Measurements from ENCODE around the gene C4BPB.

Gene C4BPB

DNA sequence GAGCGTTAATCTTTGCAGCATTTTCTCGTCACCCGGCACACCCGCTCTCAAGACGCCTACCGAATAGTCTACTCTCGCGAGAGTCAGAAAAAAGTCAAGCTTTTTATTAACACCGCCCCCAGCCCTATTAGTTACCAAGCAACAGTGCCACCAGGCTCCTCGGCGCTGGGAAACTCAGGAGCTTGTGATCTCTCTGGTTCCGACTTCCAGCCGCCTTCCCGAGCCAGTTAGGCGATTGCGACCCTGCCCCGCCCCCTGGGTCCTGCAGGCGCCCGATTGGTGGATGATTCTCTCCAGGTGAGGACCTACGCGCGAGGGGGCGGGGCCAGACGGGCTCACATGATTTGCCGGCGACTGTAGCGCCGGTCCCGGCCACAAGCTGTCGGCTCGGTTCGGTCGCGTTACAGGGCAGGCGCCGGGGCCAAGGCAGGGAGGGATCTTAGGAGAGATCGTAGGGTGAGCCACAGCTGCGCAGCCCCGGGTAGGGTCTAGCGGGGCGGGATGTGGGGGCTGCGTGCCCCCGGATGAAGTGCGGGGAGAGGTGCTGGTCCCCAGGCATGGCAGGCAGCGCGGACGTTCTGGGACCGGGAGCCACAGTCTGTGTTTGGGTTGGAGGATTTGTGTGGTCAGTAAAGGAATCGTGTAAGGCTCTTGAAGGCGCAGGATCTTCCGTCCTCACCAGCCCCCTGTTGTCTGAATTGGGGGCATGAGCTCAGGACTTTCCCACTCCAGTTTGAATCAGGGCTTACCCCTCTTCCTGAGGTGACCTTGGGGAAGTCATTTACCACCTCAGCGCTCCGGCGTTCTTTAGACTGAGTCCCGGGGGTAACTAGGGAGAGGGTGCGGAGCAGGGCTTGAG lies 35.5 kb upstream of the C4BPB start, which contains the start of gene PFKFB2:
Gene PFKFB2, plus strand, starts transcription at position 365 of the 859 bp plus-strand sequence. CDS start 1,443 bp downstream, outside the sequence.
- no CpG with 5 or more reads among the region's 56 CpGs for WGBS, 2 donors (ENCODE audit: extremely low coverage in 2 of 2, insufficient read length in 2 of 2, insufficient replicate concordance in 1 of 2)
- Histone ChIP-seq H3K27me3 (ENCODE audit: control insufficient read depth in 3 of 3, insufficient read depth in 3 of 3, low read depth in 1 of 3, low read length in 3 of 3) (peaks cover 0 to 3% (median 0%) of the 10 kb centered on the region in 3 experiments), H3K9me3 (replicated peaks in 1 of 2; ENCODE audit: control insufficient read depth in 2 of 2, insufficient read depth in 1 of 2, low read depth in 1 of 2, low read length in 2 of 2) (no peaks in the 10 kb centered on the region), H2BK120ac (ENCODE audit: low read depth, low read length) (no peak within 1 kb of the TSS), H3K23ac (ENCODE audit: low read depth, low read length, poor library complexity) (peak within 1 kb of the TSS; percentile 94), H3K4me1 (ENCODE audit: control insufficient read depth in 2 of 2, insufficient read depth in 1 of 2, low read depth in 1 of 2, low read length in 2 of 2) (peaks cover 3 to 6% of the 10 kb centered on the region in 2 donors), H2BK5ac (ENCODE audit: low read length) (peak within 1 kb of the TSS; percentile 62), H3K4ac (ENCODE audit: low read length) (no peak within 1 kb of the TSS), H3K9ac (ENCODE audit: low read depth, low read length, poor library complexity) (peak within 1 kb of the TSS; percentile 90), H2BK15ac (ENCODE audit: low read length) (peak within 1 kb of the TSS; percentile 2), H3K4me3 (ENCODE audit: low read length in 2 of 2) (peak within 1 kb of the TSS; percentile 62 to 89), H3K14ac (ENCODE audit: low read length) (no peak within 1 kb of the TSS), H3K27ac (replicated peaks; ENCODE audit: low read length) (peak within 1 kb of the TSS; percentile 73), H4K91ac (ENCODE audit: low read depth, low read length, poor library complexity) (no peak within 1 kb of the TSS), H3K79me1 (ENCODE audit: low read depth, low read length) (peaks cover 2% of the 10 kb centered on the region), H3K36me3 (replicated peaks in 1 of 2; ENCODE audit: control insufficient read depth in 2 of 2, insufficient read depth in 2 of 2, low read length in 2 of 2) (peaks cover 9 to 15% of the 10 kb centered on the region in 2 donors), H3K4me2 (ENCODE audit: insufficient read depth, low read length, poor library complexity, severe bottlenecking) (peak within 1 kb of the TSS; percentile 75), H2AFZ (ENCODE audit: low read length) (peak within 1 kb of the TSS; percentile 99), H2BK12ac (ENCODE audit: low read length) (no peak within 1 kb of the TSS), H2AK5ac (ENCODE audit: low read depth, low read length) (no peak within 1 kb of the TSS), H4K8ac (ENCODE audit: low read depth, low read length) (no peak within 1 kb of the TSS), H3K18ac (ENCODE audit: low read length) (peak within 1 kb of the TSS; percentile 94)
- DNase-seq (ENCODE audit: low spot score), result peak; percentile 96

GRCh38 chr1:207054491-207054890 lies 34.2 kb upstream of the C4BPB start:
- DNase-seq (ENCODE audit: low spot score), result no peak
- H2BK120ac ChIP-seq (ENCODE audit: low read depth, low read length), result no peak overlapping the region
- H2AFZ ChIP-seq (ENCODE audit: low read length), result no peak overlapping the region
- H4K91ac ChIP-seq (ENCODE audit: low read depth, low read length, poor library complexity), result no peak overlapping the region
- H3K27me3 ChIP-seq (ENCODE audit: control insufficient read depth in 3 of 3, insufficient read depth in 3 of 3, low read depth in 1 of 3, low read length in 3 of 3), result peaks cover 0 to 3% (median 0%) of the 10 kb centered on the region in 3 experiments
- H3K36me3 ChIP-seq (replicated peaks in 1 of 2; ENCODE audit: control insufficient read depth in 2 of 2, insufficient read depth in 2 of 2, low read length in 2 of 2), result peaks cover 0 to 1% of the 10 kb centered on the region in 2 donors
- no peak overlapping the region for H4K8ac ChIP-seq (ENCODE audit: low read depth, low read length)
- H3K27ac ChIP-seq (replicated peaks; ENCODE audit: low read length), result no peak overlapping the region
- no peak overlapping the region for H3K14ac ChIP-seq (ENCODE audit: low read length)
- H2BK5ac ChIP-seq (ENCODE audit: low read length), result no peak overlapping the region
- WGBS, 2 donors (ENCODE audit: extremely low coverage in 2 of 2, insufficient read length in 2 of 2, insufficient replicate concordance in 1 of 2), result no CpG with 5 or more reads among the region's 2 CpGs
- no peak overlapping the region for H2BK15ac ChIP-seq (ENCODE audit: low read length)
- no peak overlapping the region for H2AK5ac ChIP-seq (ENCODE audit: low read depth, low read length)
- no peak overlapping the region for H3K9ac ChIP-seq (ENCODE audit: low read depth, low read length, poor library complexity)
- H3K79me1 ChIP-seq (ENCODE audit: low read depth, low read length), result peaks cover 2% of the 10 kb centered on the region
- H3K4me1 ChIP-seq (ENCODE audit: control insufficient read depth in 2 of 2, insufficient read depth in 1 of 2, low read depth in 1 of 2, low read length in 2 of 2), result peaks cover 4 to 6% of the 10 kb centered on the region in 2 donors
- no peak overlapping the region for H2BK12ac ChIP-seq (ENCODE audit: low read length)
- H3K18ac ChIP-seq (ENCODE audit: low read length), result no peak overlapping the region
- no peak overlapping the region for H3K23ac ChIP-seq (ENCODE audit: low read depth, low read length, poor library complexity)
- no peak overlapping the region for H3K4ac ChIP-seq (ENCODE audit: low read length)
- H3K4me2 ChIP-seq (ENCODE audit: insufficient read depth, low read length, poor library complexity, severe bottlenecking), result no peak overlapping the region
- no peak overlapping the region for H3K4me3 ChIP-seq (ENCODE audit: low read length in 2 of 2)
- H3K9me3 ChIP-seq (replicated peaks in 1 of 2; ENCODE audit: control insufficient read depth in 2 of 2, insufficient read depth in 1 of 2, low read depth in 1 of 2, low read length in 2 of 2), result no peaks in the 10 kb centered on the region

GRCh38 chr1:207055386-207056001 lies 33.2 kb upstream of the C4BPB start:
- Histone ChIP-seq H2BK15ac (ENCODE audit: low read length) (no peak overlapping the region), H3K14ac (ENCODE audit: low read length) (no peak overlapping the region), H4K8ac (ENCODE audit: low read depth, low read length) (no peak overlapping the region), H3K4me3 (ENCODE audit: low read length in 2 of 2) (no peak overlapping the region), H2AFZ (ENCODE audit: low read length) (no peak overlapping the region), H3K27ac (replicated peaks; ENCODE audit: low read length) (no peak overlapping the region), H3K79me1 (ENCODE audit: low read depth, low read length) (peaks cover under 1% of the 10 kb centered on the region), H4K91ac (ENCODE audit: low read depth, low read length, poor library complexity) (no peak overlapping the region), H3K9ac (ENCODE audit: low read depth, low read length, poor library complexity) (no peak overlapping the region), H3K27me3 (ENCODE audit: control insufficient read depth in 3 of 3, insufficient read depth in 3 of 3, low read depth in 1 of 3, low read length in 3 of 3) (peaks cover 0 to 3% (median 0%) of the 10 kb centered on the region in 3 experiments), H3K18ac (ENCODE audit: low read length) (no peak overlapping the region), H3K23ac (ENCODE audit: low read depth, low read length, poor library complexity) (no peak overlapping the region), H3K4ac (ENCODE audit: low read length) (no peak overlapping the region), H2BK12ac (ENCODE audit: low read length) (no peak overlapping the region), H3K4me1 (ENCODE audit: control insufficient read depth in 2 of 2, insufficient read depth in 1 of 2, low read depth in 1 of 2, low read length in 2 of 2) (peaks cover 4 to 6% of the 10 kb centered on the region in 2 donors), H2AK5ac (ENCODE audit: low read depth, low read length) (no peak overlapping the region), H2BK5ac (ENCODE audit: low read length) (no peak overlapping the region), H3K4me2 (ENCODE audit: insufficient read depth, low read length, poor library complexity, severe bottlenecking) (no peak overlapping the region), H3K9me3 (replicated peaks in 1 of 2; ENCODE audit: control insufficient read depth in 2 of 2, insufficient read depth in 1 of 2, low read depth in 1 of 2, low read length in 2 of 2) (no peaks in the 10 kb centered on the region), H2BK120ac (ENCODE audit: low read depth, low read length) (no peak overlapping the region), H3K36me3 (replicated peaks in 1 of 2; ENCODE audit: control insufficient read depth in 2 of 2, insufficient read depth in 2 of 2, low read length in 2 of 2) (no peaks in the 10 kb centered on the region)
- DNase-seq (ENCODE audit: low spot score), result no peak
- no CpG with 5 or more reads among the region's 3 CpGs for WGBS, 2 donors (ENCODE audit: extremely low coverage in 2 of 2, insufficient read length in 2 of 2, insufficient replicate concordance in 1 of 2)

- H3K4me2 ChIP-seq (ENCODE audit: insufficient read depth, low read length, poor library complexity, severe bottlenecking), result no peak overlapping the region
- no peak overlapping the region for H4K91ac ChIP-seq (ENCODE audit: low read depth, low read length, poor library complexity)
- no peaks in the 10 kb centered on the region for H3K36me3 ChIP-seq (replicated peaks in 1 of 2; ENCODE audit: control insufficient read depth in 2 of 2, insufficient read depth in 2 of 2, low read length in 2 of 2)
- H3K14ac ChIP-seq (ENCODE audit: low read length), result no peak overlapping the region
- peaks cover 0 to 1% of the 10 kb centered on the region in 2 donors for H3K4me1 ChIP-seq (ENCODE audit: control insufficient read depth in 2 of 2, insufficient read depth in 1 of 2, low read depth in 1 of 2, low read length in 2 of 2)
- no CpG with 5 or more reads among the region's 6 CpGs for WGBS, 2 donors (ENCODE audit: extremely low coverage in 2 of 2, insufficient read length in 2 of 2, insufficient replicate concordance in 1 of 2)
- no peak overlapping the region for H2BK120ac ChIP-seq (ENCODE audit: low read depth, low read length)
- no peaks in the 10 kb centered on the region for H3K9me3 ChIP-seq (replicated peaks in 1 of 2; ENCODE audit: control insufficient read depth in 2 of 2, insufficient read depth in 1 of 2, low read depth in 1 of 2, low read length in 2 of 2)
- no peak overlapping the region for H2AFZ ChIP-seq (ENCODE audit: low read length)
- no peak overlapping the region for H3K18ac ChIP-seq (ENCODE audit: low read length)
- H3K9ac ChIP-seq (ENCODE audit: low read depth, low read length, poor library complexity), result no peak overlapping the region
- H3K27me3 ChIP-seq (ENCODE audit: control insufficient read depth in 3 of 3, insufficient read depth in 3 of 3, low read depth in 1 of 3, low read length in 3 of 3), result peaks cover 0 to 3% (median 0%) of the 10 kb centered on the region in 3 experiments
- no peak for DNase-seq (ENCODE audit: low spot score)
- no peak overlapping the region for H4K8ac ChIP-seq (ENCODE audit: low read depth, low read length)
- no peak overlapping the region for H2BK5ac ChIP-seq (ENCODE audit: low read length)
- H3K4me3 ChIP-seq (ENCODE audit: low read length in 2 of 2), result no peak overlapping the region
- H2BK15ac ChIP-seq (ENCODE audit: low read length), result no peak overlapping the region
- no peak overlapping the region for H3K27ac ChIP-seq (replicated peaks; ENCODE audit: low read length)
- H3K23ac ChIP-seq (ENCODE audit: low read depth, low read length, poor library complexity), result no peak overlapping the region
- no peak overlapping the region for H3K4ac ChIP-seq (ENCODE audit: low read length)
- no peak overlapping the region for H2BK12ac ChIP-seq (ENCODE audit: low read length)
- H2AK5ac ChIP-seq (ENCODE audit: low read depth, low read length), result no peak overlapping the region
- H3K79me1 ChIP-seq (ENCODE audit: low read depth, low read length), result no peaks in the 10 kb centered on the region
Measured at GRCh38 chr1:207056673-207057072, 32.0 kb upstream of the C4BPB start.
